ENCODE measurements around the gene CCDC116.

GRCh38 chr22:21679383-21679782 is 46.8 kb downstream of the CCDC116 start:
- TF ChIP-seq CTCF (IDR thresholded peaks at IDR 0.05), result no peak
- TF ChIP-seq POLR2A (IDR thresholded peaks at IDR 0.05), result no peak

Measured in uterus (tissue), 2 donors.